A549 (cell line): ENCODE results near the gene NUAK1. TPM values are rescaled to one million over a fixed set of nuclear protein-coding genes. Genes with fewer than 3 reads are reported as not detected.

ENCODE experiments used
- ATAC-seq, 2 experiments: fragments of 200-7000 bp in 1 of 2; fragments of >200 bp in 1 of 2; cut with Nextera tagmentation in 1 of 2; cut with Tn5 transposase in 1 of 2; 3 replicates each; pipeline versions ENCODE4 v1.8.0 to v1.9.1; 2018 to 2020; ENCODE audit warnings: mild to moderate bottlenecking in 1 of 2, moderate library complexity in 1 of 2
- CTCF ChIA-PET: fragments of 300-600 bp; sonication (Branson Sonifier 250); formaldehyde crosslinking; extraction: SDS; loops from one replicate; lab custom pipeline; 2021; ENCODE audit warnings: antibody characterized with exemption, inconsistent platforms; lab: Yijun Ruan, JAX
- POLR2A ChIA-PET: fragments of 350-600 bp; formaldehyde crosslinking; extraction: SDS; loops from one replicate; lab custom pipeline; 2021; ENCODE audit warnings: antibody characterized with exemption, inconsistent platforms; lab: Yijun Ruan, JAX
- DNase-seq, 2 experiments: peaks; one replicate each; pipeline versions ENCODE4 v3.0.0 to v3.0.0-alpha.2; 2011 to 2016; ENCODE audit warnings: low read depth in 1 of 2, low spot score in 1 of 2
- FAIRE-seq: peaks from 2 replicates; lab custom pipeline; 2011; peaks lifted over from hg19 to GRCh38; lab: Jason Lieb, UNC
- H3K27ac ChIP-seq, 2 experiments: fragments of >200 bp; sonication (Bioruptor Twin); formaldehyde crosslinking; 3 replicates each; pipeline ENCODE4 v1.5.1; 2016 to 2017
- H3K4me1 ChIP-seq: fragments of >200 bp; sonication (Bioruptor Twin); formaldehyde crosslinking; 3 replicates; pipeline ENCODE4 v1.6.1; 2016
- H3K4me2 ChIP-seq: fragments of >200 bp; sonication (Bioruptor Twin); formaldehyde crosslinking; 3 replicates; pipeline ENCODE4 v1.6.1; 2016
- H3K4me3 ChIP-seq: fragments of >200 bp; sonication (Bioruptor Twin); formaldehyde crosslinking; 3 replicates; pipeline ENCODE4 v1.5.1; 2016
- H3K9me3 ChIP-seq: fragments of >200 bp; sonication (Bioruptor Twin); formaldehyde crosslinking; 3 replicates; pipeline ENCODE4 v1.6.1; 2016
- BHLHE40 ChIP-seq: IDR thresholded peaks from 2 replicates; pipeline ENCODE4 v1.6.1; 2012; ENCODE audit warnings: low read depth, low read length, inconsistent platforms
- CEBPB ChIP-seq, 2 experiments: fragments of >200 bp in 1 of 2; sonication (Bioruptor Twin) in 1 of 2; formaldehyde crosslinking in 1 of 2; IDR thresholded peaks; 2 replicates each; pipeline ENCODE4 v1.6.1; 2012 to 2016
- CHD2 ChIP-seq: fragments of 150-350 bp; IDR thresholded peaks from 2 replicates; pipeline ENCODE4 v1.6.1; 2014; ENCODE audit warnings: low read length; ENCODE audit not compliant: partially characterized antibody
- CHD4 ChIP-seq: fragments of 200-600 bp; sonication (generic); IDR thresholded peaks from 2 replicates; pipeline ENCODE4 v1.6.1; 2016; ENCODE audit warnings: antibody characterized with exemption, mild to moderate bottlenecking, borderline replicate concordance
- E2F6 ChIP-seq: IDR thresholded peaks from 2 replicates; pipeline ENCODE4 v1.6.1; 2012; ENCODE audit warnings: low read depth, borderline replicate concordance
- EHF ChIP-seq: fragments of 250-450 bp; sonication (Bioruptor Pico); IDR thresholded peaks from 2 replicates; pipeline ENCODE4 v1.5.0; 2020; ENCODE audit warnings: mild to moderate bottlenecking
- FOXS1 ChIP-seq: fragments of 250-450 bp; sonication (Bioruptor Pico); IDR thresholded peaks from 2 replicates; pipeline ENCODE4 v1.5.0; 2020; ENCODE audit warnings: mild to moderate bottlenecking, moderate library complexity
- GATA3 ChIP-seq: IDR thresholded peaks from 2 replicates; pipeline ENCODE4 v1.6.1; 2012; ENCODE audit warnings: borderline replicate concordance
- HOXB13 ChIP-seq: fragments of 250-450 bp; sonication (Bioruptor Pico); IDR thresholded peaks from 2 replicates; pipeline ENCODE4 v1.5.0; 2020; ENCODE audit warnings: low read depth, mild to moderate bottlenecking, moderate library complexity
- HOXB5 ChIP-seq: fragments of 250-450 bp; sonication (Bioruptor Pico); IDR thresholded peaks from 2 replicates; pipeline ENCODE4 v1.5.0; 2020; ENCODE audit warnings: mild to moderate bottlenecking, moderate library complexity
- JUNB ChIP-seq: fragments of >200 bp; sonication (Bioruptor Twin); formaldehyde crosslinking; IDR thresholded peaks from 2 replicates; pipeline ENCODE4 v1.6.1; 2016
- KDM1A ChIP-seq: fragments of 200-600 bp; sonication (generic); IDR thresholded peaks from 2 replicates; pipeline ENCODE4 v1.6.1; 2016; ENCODE audit warnings: low read depth, mild to moderate bottlenecking
- MAFK ChIP-seq: fragments of 450-650 bp; IDR thresholded peaks from 2 replicates; pipeline ENCODE4 v1.6.1; 2014; ENCODE audit not compliant: partially characterized antibody
- MAX ChIP-seq: IDR thresholded peaks from 2 replicates; pipeline ENCODE4 v1.6.1; 2012
- MYC ChIP-seq: IDR thresholded peaks from 2 replicates; pipeline ENCODE4 v1.6.1; 2012; ENCODE audit warnings: mild to moderate bottlenecking, inconsistent platforms, low read length, improper control_type of control experiment, borderline replicate concordance
- POLR2A ChIP-seq: IDR thresholded peaks from 2 replicates; pipeline ENCODE4 v1.6.1; 2012; ENCODE audit warnings: mild to moderate bottlenecking, low read length
- ZSCAN20 ChIP-seq: fragments of 250-450 bp; sonication (Bioruptor Pico); IDR thresholded peaks from 2 replicates; pipeline ENCODE4 v1.8.0; 2022; ENCODE audit warnings: mild to moderate bottlenecking, moderate library complexity
- WGBS: methylation state at CpG from one replicate; pipeline ENCODE4 v1.1.6; 2017; ENCODE audit errors: missing lambda C conversion rate; 5-methylcytosine and 5-hydroxymethylcytosine counted together
- polyA plus RNA-seq, 4 experiments: library from polyadenylated mRNA; depleted of rRNA in 3 of 4; stranded (reverse); fragments of >200 nt; fragmentation: RNase III in 1 of 4; extraction: RNeasy Plus Mini Kit Qiagen cat#74134 plus additional on column Dnase treatment in 1 of 4; gene quantifications; 2 replicates in 3 of 4; 3 replicates in 1 of 4; pipeline ENCODE4 v1.2.3, GENCODE V29; 2011 to 2017

The NUAK1 gene
- polyA plus RNA-seq, 2 of the 4 experiments (the other 2 are of a cell fraction): 20.8 to 22.3 TPM

GRCh38 chr12:106113042-106113441, 25.7 kb downstream of the NUAK1 start:
- peak overlapping the region; percentile 64 for H3K4me2 ChIP-seq
- TF ChIP-seq MAX: peak; percentile 5; the same call in 1 of the 2 replicates
- peak; percentile 10; the same call in 1 of the 2 replicates for TF ChIP-seq GATA3
- no peak for TF ChIP-seq BHLHE40
- no peak for TF ChIP-seq JUNB
- peak; percentile 43 for TF ChIP-seq MAFK
- ChIA-PET POLR2A (interaction anchor here (1.4 kb wide), 1 partner anchor 26 kb away, joined by 5 read pairs; the partner anchor contains the start of gene NUAK1), CTCF (interaction anchor here (0.8 to 10.7 kb wide), 4 partner anchors 14 to 693 kb away, joined by 3 to 96 read pairs (median 18); no protein-coding TSS in a partner anchor)
- DNase-seq (no peak), ATAC-seq (peak in 1 of 2 experiments; percentile 3; a peak in 3 of 6 replicates), FAIRE-seq (no peak)
- H3K4me3 ChIP-seq: no peak overlapping the region
- H3K4me1 ChIP-seq: peaks cover 99% of the 10 kb centered on the region
- peak overlapping the region; percentile 87 to 99 for H3K27ac ChIP-seq
- 26% methylated on average over 6 of the region's 6 CpGs for WGBS
- H3K9me3 ChIP-seq: no peaks in the 10 kb centered on the region

GRCh38 chr12:106112145-106112821, 26.5 kb downstream of the NUAK1 start:
- H3K4me2 ChIP-seq: peak overlapping the region; percentile 64
- no peak overlapping the region for H3K4me3 ChIP-seq
- FAIRE-seq (no peak), ATAC-seq (peak; percentile 15 to 16; a peak in 3 of 6 replicates), DNase-seq (no peak)
- 31% methylated on average over 11 of the region's 13 CpGs for WGBS
- ChIA-PET POLR2A (interaction anchor here (1.4 kb wide), 1 partner anchor 27 kb away, joined by 5 read pairs; the partner anchor contains the start of gene NUAK1), CTCF (interaction anchor here (0.7 to 10.7 kb wide), 6 partner anchors 9 to 692 kb away, joined by 3 to 96 read pairs (median 4); no protein-coding TSS in a partner anchor)
- peak overlapping the region; percentile 87 to 99 for H3K27ac ChIP-seq
- H3K4me1 ChIP-seq: peaks cover 99% of the 10 kb centered on the region
- no peak for TF ChIP-seq CHD2
- peak; percentile 85 for TF ChIP-seq MAX
- TF ChIP-seq ZSCAN20: no peak
- no peak; the same call in 1 of the 2 replicates for TF ChIP-seq EHF (CRISPR knock-in tag)
- peak; percentile 50; the same call in 1 of the 2 replicates for TF ChIP-seq HOXB13 (CRISPR knock-in tag)
- no peak for TF ChIP-seq FOXS1 (CRISPR knock-in tag)
- TF ChIP-seq E2F6: 0 out of 2 replicates have a peak, but pooled peaks have one; percentile 78
- TF ChIP-seq CEBPB (IDR thresholded peaks at IDR 0.05): peak in 1 of 2 experiments; percentile 57; a peak in 1 of 4 replicates
- H3K9me3 ChIP-seq: no peaks in the 10 kb centered on the region

- 49% methylated on average over 4 of the region's 4 CpGs for WGBS
- no peak for ATAC-seq
- TF ChIP-seq POLR2A: no peak
- 0 out of 2 replicates have a peak, but pooled peaks have one; percentile 34 for TF ChIP-seq CHD4
- no peak for TF ChIP-seq MYC
- TF ChIP-seq CEBPB (IDR thresholded peaks at IDR 0.05): no peak
- peak; percentile 48; the same call in 1 of the 2 replicates for TF ChIP-seq KDM1A
- no peak for TF ChIP-seq HOXB5
- TF ChIP-seq, all 56 proteins: peak for 2
- POLR2A ChIA-PET: no interaction called here
- CTCF ChIA-PET: no interaction called here
- no peak for DNase-seq
- no peak overlapping the region for H3K4me3 ChIP-seq
- peak overlapping the region; percentile 56 for H3K4me2 ChIP-seq
- peak overlapping the region; percentile 87 to 99 for H3K27ac ChIP-seq
- no peaks in the 10 kb centered on the region for H3K9me3 ChIP-seq
- no peak for FAIRE-seq
- peaks cover 100% of the 10 kb centered on the region for H3K4me1 ChIP-seq
These were observed 28.0 kb downstream of the NUAK1 start for GRCh38 chr12:106110626-106111300.
